Ascending aorta (tissue), 2 donors: ENCODE results near the gene SAE1. TPM values are rescaled to one million over a fixed set of nuclear protein-coding genes. Genes with fewer than 3 reads are reported as not detected.

Experiments used
- DNase-seq, 2 donors: peaks; one replicate each; pipeline ENCODE4 v3.0.0-alpha.2; 2019; ENCODE audit warnings: low spot score in 2 of 2
- H3K27ac ChIP-seq, 2 donors: fragments of 200-600 bp; sonication (generic); one replicate each; pipeline ENCODE4 v1.5.1; 2016 to 2017; ENCODE audit warnings: mild to moderate bottlenecking in 1 of 2
- H3K27me3 ChIP-seq: fragments of 200-600 bp; sonication (generic); one replicate; pipeline ENCODE4 v1.5.1; 2017
- H3K36me3 ChIP-seq, 2 donors: fragments of 200-600 bp; sonication (generic); one replicate each; pipeline ENCODE4 v1.5.1; 2016
- H3K4me1 ChIP-seq, 2 donors: fragments of 200-600 bp; sonication (generic); one replicate each; pipeline ENCODE4 v1.5.1; 2016 to 2017; ENCODE audit warnings: mild to moderate bottlenecking in 1 of 2
- H3K4me3 ChIP-seq, 2 donors: fragments of 200-600 bp; sonication (generic); one replicate each; pipeline ENCODE4 v1.5.1; 2016 to 2017; ENCODE audit warnings: mild to moderate bottlenecking in 1 of 2
- H3K9me3 ChIP-seq, 2 donors: fragments of 200-600 bp; sonication (generic); one replicate each; pipeline ENCODE4 v1.5.1; 2016
- intact Hi-C: fragments of 100-400 bp; cut with DNase I; formaldehyde crosslinking; loops from one replicate; pipeline ENCODE4 v1.15.1; 2023
- total RNA-seq: library from RNA; depleted of rRNA; stranded (reverse); fragments of >200 nt; gene quantifications from one replicate; pipeline ENCODE4 v1.1.0, GENCODE V29; 2016
- TF ChIP-seq, protein P1 (sequence below), 3 experiments: fragments of 200-600 bp in 2 of 3; fragments of 450-650 bp in 1 of 3; sonication (generic) in 2 of 3; IDR thresholded peaks; one replicate each; pipeline ENCODE4 v1.5.1; 2016 to 2019; ENCODE audit warnings: antibody characterized with exemption in 3 of 3, mild to moderate bottlenecking in 1 of 3, moderate library complexity in 1 of 3

SAE1 gene
- total RNA-seq, 1 donor from 2014 or later, result 54.4 TPM

DNA sequence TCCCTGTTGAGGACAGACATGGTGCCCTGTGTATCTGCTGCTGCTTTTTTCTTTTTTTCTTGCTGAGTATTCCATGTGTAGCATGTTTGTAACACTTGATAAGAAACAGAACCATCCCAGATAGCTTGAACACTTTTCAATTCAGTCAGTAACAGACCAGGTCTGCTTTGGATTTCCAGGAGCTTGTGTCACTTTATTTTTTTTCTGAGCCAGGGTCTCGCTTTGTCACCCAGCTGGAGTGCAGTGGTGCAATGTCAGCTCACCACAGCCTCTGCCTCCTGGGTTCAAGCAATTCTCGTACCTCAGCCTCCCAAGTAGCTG, 56.7 kb downstream of the SAE1 start:
- DNase-seq, result no peak
- H3K36me3 ChIP-seq, result peaks cover 0 to 12% of the 10 kb centered on the region in 2 donors
- peak overlapping the region in 1 of 2 donors; percentile 7 for H3K27ac ChIP-seq
- H3K4me1 ChIP-seq, result peaks cover 0 to 27% of the 10 kb centered on the region in 2 donors
- no peaks in the 10 kb centered on the region for H3K27me3 ChIP-seq
- TF ChIP-seq, protein P1, sequence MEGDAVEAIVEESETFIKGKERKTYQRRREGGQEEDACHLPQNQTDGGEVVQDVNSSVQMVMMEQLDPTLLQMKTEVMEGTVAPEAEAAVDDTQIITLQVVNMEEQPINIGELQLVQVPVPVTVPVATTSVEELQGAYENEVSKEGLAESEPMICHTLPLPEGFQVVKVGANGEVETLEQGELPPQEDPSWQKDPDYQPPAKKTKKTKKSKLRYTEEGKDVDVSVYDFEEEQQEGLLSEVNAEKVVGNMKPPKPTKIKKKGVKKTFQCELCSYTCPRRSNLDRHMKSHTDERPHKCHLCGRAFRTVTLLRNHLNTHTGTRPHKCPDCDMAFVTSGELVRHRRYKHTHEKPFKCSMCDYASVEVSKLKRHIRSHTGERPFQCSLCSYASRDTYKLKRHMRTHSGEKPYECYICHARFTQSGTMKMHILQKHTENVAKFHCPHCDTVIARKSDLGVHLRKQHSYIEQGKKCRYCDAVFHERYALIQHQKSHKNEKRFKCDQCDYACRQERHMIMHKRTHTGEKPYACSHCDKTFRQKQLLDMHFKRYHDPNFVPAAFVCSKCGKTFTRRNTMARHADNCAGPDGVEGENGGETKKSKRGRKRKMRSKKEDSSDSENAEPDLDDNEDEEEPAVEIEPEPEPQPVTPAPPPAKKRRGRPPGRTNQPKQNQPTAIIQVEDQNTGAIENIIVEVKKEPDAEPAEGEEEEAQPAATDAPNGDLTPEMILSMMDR (IDR thresholded peaks at IDR 0.05), result no peak
- no peak overlapping the region for H3K4me3 ChIP-seq
- H3K9me3 ChIP-seq, result no peaks in the 10 kb centered on the region
- intact Hi-C loops, result no loop called here

DNA sequence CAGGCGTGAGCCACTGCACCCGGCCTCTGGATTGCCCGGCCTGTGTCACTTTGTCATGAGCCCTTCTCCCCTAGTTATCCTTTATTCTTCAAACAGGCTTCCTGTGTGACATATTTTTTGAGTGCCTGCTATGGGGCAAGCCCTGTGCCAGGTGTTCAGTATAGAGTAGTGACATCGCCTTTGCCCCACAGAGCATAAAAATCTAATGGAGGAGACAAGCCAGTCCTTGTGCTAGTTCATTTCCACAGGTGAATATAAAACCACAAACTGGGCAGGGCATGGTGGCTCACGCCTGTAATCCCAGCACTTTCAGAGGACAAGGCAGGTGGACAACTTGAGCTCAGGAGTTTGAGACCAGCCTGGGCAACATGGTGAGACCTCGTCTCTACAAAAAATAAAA, 57.2 kb downstream of the SAE1 start:
- peak overlapping the region in 1 of 2 donors; percentile 7 for H3K27ac ChIP-seq
- no peaks in the 10 kb centered on the region for H3K27me3 ChIP-seq
- H3K9me3 ChIP-seq, result no peaks in the 10 kb centered on the region
- intact Hi-C loops, result no loop called here
- H3K4me3 ChIP-seq, result no peak overlapping the region
- H3K36me3 ChIP-seq, result peaks cover 0 to 12% of the 10 kb centered on the region in 2 donors
- TF ChIP-seq, protein P1 (IDR thresholded peaks at IDR 0.05), result no peak
- peaks cover 0 to 24% of the 10 kb centered on the region in 2 donors for H3K4me1 ChIP-seq
- no peak for DNase-seq

DNA sequence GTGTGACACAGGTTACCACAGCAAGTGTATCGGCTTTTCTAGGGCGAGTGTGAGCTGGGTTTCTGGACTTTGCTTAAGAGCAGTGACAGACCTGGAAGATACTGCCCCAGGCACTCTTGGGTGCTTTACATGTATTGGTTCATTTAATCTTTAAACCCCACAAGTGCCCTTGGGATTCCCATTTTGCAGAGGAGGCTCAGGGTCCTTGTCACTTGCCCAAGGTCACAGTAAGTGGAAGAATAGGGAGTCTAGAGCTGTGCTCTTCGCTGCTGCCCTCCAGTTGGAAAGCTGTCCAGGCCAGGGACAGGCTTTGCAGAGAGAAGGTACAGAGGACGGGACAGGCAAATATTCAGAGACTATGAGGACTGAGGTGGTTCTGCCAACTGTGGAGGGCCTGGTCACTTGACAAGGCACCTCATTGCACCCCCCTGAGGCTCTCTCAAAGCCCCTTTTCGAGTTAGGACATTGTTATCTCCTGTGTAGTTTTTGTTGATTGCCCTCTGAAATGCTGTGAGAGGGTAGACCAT, 57.9 kb downstream of the SAE1 start:
- no peak for DNase-seq
- Histone ChIP-seq H3K4me3 (no peak overlapping the region), H3K4me1 (peaks cover 0 to 24% of the 10 kb centered on the region in 2 donors), H3K9me3 (no peaks in the 10 kb centered on the region), H3K27me3 (no peaks in the 10 kb centered on the region), H3K36me3 (peaks cover 0 to 6% of the 10 kb centered on the region in 2 donors), H3K27ac (peak overlapping the region; percentile 60 to 80)
- intact Hi-C loops, result no loop called here
- TF ChIP-seq, protein P1 (IDR thresholded peaks at IDR 0.05), result no peak

DNA sequence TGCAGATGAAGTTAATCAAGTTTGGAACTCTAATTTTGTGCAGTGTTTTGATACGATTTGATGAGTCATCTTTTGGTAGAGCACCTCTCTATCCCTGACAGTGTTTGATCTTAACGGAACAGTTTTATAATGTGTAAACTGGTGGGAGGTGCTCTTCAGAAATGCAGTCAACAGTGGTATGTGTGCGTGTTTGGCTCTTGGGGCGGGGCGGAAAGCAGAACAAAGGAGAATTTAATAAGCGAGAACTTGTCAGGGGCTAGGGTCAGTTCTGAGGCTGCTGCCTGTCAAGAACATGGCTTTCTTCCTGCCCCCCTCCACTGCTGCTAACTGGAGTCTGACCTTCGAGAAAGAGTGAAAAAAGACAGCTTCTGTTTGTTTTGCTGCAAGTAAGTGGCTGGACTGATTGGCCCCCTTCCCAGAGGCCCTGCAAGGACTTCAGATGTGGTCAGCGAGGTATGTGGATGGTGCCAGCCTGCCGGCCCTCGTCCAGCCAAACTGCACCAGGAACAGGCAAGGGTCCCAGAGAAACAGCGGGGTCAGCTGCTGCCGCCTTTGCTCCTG, 59.6 kb downstream of the SAE1 start:
- no peaks in the 10 kb centered on the region for H3K9me3 ChIP-seq
- H3K4me1 ChIP-seq, result peaks cover 0 to 24% of the 10 kb centered on the region in 2 donors
- H3K27ac ChIP-seq, result peak overlapping the region; percentile 60 to 80
- intact Hi-C loops, result loop anchor here (5.0 kb wide), 1 partner anchor 33 kb away; no protein-coding TSS in a partner anchor
- DNase-seq, result peak; percentile 29 to 84
- TF ChIP-seq, protein P1 (IDR thresholded peaks at IDR 0.05), result no peak
- H3K4me3 ChIP-seq, result peak overlapping the region in 1 of 2 donors; percentile 16
- no peaks in the 10 kb centered on the region for H3K36me3 ChIP-seq
- no peaks in the 10 kb centered on the region for H3K27me3 ChIP-seq

DNA sequence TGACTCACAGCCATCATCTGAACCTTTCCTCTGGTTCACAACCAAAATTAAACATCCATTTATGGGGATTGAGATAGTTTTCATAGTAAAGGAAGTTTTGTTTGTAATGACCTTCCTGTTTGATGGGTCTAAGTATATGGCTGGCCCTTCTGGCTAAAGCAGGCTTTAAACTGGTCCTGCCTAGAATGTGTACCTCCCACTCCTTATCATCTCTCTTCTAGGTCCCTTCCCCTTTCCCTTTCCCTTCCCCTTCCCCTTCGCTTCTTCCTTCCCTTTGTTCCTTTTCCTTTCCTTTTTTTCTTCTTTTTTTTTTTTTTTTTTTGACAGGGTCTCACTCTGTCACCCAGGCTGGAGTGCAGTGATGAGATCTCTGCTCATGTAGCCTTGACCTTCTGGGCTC, 64.8 kb downstream of the SAE1 start:
- Histone ChIP-seq H3K27me3 (no peaks in the 10 kb centered on the region), H3K36me3 (peaks cover 19 to 25% of the 10 kb centered on the region in 2 donors), H3K27ac (no peak overlapping the region), H3K9me3 (no peaks in the 10 kb centered on the region), H3K4me1 (peaks cover 0 to 13% of the 10 kb centered on the region in 2 donors), H3K4me3 (no peak overlapping the region)
- TF ChIP-seq, protein P1 (IDR thresholded peaks at IDR 0.05), result no peak
- intact Hi-C loops, result no loop called here
- no peak for DNase-seq
